Eye (tissue), 1 donor: ENCODE measurements around the gene PLXDC1.
"Not testable (repeated sequence)": the region's sequence is repeated elsewhere in the genome, so short reads cannot be mapped to it uniquely, and the experiment has no call there.

Source experiments
- DNase-seq: peaks from one replicate; pipeline ENCODE4 v3.0.0-alpha.2; 2015

The PLXDC1 gene

DNA sequence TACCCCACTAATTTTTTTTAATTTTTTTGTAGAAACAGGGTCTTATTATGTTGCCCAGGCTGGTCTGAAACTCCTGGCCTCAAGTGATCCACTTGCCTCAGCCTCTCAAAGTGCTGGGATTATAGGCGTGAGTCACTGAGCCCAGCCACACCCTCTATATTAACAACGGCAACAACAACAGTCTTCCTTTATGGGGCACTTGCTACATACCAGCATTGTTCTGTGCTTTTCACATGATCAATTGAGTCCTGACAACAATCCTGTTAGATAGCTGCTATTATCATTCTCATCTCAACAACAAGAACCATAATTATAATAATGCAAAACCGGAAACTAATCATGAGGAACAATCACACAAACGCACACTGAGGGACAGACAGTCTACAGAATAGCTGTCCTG is 27.1 kb upstream of the PLXDC1 start:
- no peak for DNase-seq

DNA sequence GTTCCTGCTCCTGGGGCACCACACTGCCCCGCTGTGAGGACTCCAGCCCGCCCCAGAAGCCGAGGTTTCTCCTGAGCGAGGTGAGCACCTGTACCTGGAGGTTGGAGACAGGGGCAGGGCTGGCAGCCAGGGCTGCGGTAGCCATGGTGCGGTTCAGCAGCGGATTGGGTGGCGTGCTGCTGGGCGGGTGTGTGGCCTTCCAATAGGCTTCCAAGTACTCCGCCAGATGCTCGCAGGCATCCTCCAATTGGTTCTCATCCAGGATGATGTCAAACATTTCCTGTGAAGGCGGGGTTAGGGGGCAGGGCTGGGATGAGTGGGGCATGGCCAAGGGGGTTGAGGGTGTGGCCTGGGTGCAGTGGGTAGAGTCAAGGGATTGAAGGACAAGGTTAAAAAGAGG is 25.8 kb upstream of the PLXDC1 start:
- DNase-seq: no peak

DNA sequence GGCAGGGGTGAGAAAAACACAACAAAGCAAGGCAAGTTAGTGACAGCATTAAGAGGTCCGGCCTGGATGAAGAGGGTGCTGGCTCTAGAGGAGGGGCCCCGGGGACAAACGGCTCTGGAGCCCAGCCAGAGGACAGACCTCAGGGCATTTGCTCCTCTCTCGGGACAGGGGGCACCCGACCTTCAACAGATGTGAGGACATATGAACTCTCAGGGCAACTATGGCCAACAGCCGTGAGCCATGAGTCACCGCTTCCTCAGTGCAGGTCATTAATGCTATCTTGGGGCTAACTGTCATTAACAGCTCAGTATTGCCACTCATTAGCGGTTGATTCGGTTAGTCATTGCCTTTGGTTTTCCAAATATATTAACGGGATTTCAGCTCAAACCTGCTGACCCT is 24.3 kb upstream of the PLXDC1 start:
- no peak for DNase-seq

DNA sequence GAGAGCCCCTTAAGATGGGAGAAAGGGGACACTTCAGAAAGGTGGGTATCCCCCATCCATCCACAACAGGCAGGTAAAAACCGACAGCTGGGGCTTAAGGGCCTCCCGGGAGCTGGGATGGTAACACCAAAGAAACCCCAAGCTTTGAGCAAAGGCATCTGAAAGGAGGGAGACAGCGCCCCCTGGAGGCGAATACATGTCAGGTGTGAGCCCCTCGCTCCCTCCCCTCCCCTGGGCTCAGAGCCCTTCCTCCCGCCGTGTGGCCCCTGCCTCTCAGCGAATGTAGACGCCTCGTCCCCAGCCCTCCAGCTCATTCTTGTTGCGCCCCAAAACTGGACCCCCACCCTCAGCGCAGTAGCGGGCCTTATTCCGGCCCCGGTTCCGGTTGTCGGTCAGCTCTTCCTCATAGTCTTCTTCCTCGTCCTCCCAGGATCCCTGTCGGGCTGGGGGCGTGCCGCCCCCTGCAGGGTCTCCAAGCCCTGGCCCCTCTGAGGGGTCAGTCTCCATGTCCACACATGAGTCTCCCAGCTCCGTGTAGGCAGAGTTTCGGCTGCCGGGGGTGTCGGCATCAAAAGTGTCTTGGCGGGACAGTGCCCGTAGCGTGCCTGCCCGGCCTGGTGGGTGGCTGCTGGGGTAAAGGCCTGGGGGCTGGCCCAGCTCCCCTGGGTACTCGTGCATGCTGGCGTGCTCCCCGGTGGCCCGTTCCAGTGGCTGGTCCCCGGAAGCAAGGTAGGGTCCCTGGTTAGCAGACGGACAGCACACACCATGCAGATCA is 23.7 kb upstream of the PLXDC1 start:
- peak; percentile 93 for DNase-seq

DNA sequence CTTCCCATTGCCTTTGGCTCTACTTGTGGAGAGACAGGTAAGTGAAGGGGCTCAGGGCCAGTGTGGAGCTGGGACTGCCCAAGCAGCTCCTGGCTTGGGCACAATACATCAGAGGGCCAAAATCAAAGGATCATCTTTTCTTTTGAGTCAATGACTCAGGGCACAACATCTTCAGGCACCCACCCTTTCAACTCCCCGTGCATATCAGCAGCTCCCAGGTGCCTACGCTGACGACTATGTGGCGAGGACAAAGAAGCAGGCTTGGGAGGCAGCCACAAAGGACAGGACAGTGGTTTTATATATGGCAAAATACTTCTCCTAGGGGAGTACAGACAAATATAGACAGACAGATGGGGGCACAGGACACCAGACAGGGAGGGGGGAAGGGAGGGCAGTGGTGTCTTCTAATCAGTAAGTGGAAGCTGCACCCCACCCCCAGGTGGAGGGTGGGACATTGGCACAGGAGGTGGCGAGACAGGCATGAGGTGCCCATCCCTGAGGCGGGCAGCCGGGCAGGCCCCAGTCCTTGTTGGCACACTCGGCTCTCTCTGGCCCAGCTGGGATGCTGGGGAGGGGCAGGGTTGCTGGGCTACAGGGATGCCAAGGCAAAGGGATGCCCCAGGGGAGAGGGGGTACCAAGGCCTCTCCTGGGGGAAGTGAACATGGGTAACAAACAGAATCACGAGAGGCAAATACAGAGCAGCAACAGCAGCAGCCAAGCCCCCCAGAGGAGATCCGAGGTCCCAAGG is 22.3 kb upstream of the PLXDC1 start:
- no peak for DNase-seq

DNA sequence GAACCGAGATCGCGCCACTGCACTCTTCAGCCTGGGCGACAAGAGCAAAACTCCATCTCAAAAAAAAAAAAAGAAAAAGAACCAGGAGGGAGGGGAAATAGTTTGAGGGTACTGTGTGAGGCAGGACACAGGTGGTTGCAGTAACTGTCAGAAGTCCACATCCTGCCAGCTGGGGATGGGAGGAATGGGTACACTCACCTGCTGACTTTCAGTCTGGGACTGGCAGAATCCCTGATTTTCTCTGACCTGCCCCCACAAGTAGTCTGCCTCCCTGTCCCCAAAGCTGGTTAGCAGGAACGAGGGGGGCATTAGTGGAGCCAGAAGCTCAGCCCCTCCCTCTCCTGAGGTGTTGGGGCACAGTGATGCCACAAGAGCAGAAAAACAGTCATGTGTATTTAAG is 21.6 kb upstream of the PLXDC1 start:
- no peak for DNase-seq

DNA sequence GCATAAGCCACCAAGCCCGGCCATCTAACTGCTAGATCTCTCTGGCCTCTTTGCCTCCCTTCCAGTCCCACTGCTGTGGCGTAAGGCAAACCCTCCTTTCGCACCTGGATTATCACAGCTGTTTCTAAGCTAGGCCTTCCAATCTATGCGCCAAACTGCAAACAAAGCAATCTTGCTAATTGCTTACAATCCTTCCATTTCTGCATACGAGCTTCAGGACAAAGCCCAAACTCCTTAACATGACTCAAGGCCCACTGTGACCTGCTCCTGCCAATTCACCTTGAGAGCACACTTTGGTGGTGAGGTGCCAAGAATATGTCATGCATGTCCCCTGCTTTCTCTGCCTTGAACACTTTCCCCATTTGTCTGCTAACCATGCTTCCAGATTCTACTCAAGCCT is 20.5 kb upstream of the PLXDC1 start:
- no peak for DNase-seq

DNA sequence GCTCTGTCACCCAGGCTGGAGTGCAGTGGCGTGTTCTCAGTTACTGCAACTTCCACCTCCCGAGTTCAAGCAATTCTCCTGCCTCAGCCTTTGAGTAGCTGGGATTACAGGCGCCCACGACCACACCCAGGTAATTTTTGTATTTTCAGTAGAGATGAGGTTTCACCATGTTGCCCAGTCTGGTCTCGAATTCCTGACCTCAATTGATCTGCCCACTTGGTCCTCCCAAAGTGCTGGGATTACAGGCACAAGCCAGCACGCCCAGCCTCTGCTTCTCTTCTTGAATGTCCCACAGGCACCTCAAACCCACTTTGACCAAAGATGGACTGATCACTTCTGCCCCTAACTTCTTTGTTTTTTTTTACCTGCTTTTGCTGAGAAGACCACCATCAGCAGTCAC is 19.1 kb upstream of the PLXDC1 start:
- no peak for DNase-seq

DNA sequence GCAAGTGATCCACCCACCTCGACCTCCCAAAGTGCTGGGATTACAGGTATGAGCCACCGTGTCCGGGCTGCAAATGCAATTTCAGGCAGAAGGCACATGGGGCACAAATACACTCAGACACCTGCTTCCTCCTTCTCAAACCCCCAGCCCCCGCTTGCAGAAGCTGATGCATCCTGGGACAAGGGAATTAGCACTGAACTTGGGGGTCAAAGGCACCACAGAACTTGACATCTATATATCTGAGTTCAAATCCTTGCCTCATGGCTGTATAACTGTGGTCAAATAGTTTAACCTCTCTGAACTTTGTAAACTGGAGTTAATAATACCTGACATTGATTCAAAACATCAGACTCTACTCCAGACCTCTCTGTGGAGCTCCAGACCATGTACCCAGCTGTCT is 18.7 kb upstream of the PLXDC1 start:
- no peak for DNase-seq

DNA sequence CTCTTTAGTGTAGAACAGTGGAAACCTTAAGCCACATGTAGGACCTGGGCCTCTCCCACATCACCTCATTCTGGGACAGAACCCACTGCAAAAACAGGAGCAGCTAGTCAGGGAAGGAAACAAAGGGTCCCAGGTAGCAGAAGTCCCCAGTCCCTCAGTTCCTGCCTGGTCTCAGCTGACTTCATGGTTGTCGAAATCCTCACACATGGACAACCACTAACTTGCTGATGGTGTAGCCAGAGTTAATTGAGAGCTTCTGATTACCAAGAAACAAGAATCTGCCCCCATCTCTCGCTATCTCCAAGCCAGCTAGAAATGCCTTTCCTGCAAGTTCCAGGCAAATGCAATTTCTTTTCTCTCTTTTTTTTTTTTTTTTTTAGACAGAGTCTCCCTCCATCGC is 18.1 kb upstream of the PLXDC1 start:
- no peak for DNase-seq

DNA sequence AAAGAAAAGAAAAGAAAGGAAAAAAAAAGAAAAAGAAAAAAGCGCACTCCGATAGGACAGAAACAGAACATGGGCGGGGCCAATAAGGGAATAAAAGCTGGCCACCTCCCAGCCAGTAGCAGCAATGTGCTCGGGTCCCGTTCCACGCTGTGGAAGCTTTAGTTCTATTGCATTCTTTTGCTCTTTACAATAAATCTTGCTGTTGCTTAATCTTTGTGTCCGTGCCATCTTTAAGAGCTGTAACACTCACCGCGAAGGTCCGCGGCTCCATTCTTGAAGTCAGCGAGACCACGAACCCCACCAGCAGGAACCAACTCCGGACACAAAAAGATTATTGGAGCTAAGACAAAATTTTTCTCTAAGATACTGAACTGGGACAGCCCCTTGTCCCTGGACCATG is 17.7 kb upstream of the PLXDC1 start:
- no peak for DNase-seq

DNA sequence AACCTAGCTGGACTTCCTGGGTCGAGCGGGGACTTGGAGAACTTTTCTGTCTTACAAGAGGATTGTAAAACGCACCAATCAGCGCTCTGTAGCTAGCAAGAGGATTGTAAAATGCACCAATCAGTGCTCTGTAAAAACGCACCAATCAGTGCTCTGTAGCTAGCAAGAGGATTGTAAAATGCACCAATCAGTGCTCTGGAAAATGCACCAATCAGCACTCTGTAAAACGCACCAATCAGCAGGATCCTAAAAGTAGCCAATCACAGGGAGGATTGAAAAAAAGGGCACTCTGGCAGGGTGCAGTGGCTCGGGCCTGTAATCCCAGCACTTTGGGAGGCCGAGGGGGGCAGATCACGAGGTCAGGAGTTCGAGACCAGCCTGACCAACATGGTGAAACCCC is 17.1 kb upstream of the PLXDC1 start:
- not testable (repeated sequence) for DNase-seq

DNA sequence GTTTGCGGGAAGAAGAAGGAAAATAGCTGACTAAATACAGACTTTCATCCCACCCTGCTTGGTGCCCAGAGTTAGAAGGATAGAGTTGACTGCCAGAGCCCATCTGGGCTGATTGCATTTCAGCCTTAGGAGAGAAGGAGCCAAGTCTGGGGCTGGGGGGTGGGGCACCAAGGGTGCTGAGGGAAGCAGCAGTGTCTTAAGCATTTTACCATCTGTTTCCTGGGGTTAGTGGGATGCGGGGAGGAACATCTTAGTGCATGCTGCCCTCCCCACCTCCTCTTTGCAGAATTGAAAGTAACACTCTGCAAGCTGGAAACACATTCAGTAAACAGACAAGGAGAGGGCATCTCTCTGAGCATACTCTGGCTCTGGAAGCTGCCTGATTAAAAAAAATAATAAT is 16.0 kb upstream of the PLXDC1 start:
- DNase-seq: no peak

DNA sequence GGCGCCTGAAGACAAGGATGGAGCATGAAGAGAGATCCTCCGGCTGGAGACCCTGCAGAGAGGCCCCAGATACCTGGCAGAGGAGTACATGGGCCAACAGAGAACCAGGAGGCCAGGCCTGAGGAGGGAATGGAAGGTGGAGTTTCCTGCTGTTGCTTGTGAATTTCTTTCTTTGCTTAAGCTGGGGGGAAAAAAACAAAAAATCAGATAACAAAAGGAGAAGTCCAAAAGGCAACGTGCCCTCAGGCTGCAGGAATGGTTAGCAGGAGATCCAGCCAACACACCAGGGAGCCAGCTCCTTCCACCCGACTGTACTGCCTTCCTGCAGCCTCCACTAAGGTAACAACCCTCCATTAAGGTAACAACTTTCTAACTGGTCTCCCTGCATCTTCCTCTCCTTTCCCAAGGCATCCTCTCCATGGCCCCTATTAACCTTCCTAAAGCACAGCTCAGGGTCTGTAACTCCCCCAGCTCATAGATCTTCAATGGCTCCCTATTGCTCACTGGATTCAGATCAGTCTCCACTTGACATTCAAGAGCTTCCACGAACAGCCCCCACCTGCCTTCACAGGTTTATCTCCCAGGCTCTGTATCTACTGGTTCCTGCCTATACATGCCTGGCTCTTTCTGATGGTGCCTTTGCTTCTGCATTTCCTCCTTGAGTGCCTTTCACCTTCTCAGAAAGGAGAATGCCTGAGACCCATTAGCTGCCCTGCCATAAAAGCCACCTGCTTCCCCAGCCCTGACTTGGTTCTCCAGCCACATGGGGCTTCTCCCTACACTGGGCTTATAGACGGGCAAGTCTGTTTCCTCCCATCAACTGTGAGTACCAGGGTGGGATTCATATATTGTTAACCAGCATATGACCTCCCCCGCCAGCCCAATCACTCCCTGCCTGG is 15.2 kb upstream of the PLXDC1 start:
- DNase-seq: peak; percentile 30

DNA sequence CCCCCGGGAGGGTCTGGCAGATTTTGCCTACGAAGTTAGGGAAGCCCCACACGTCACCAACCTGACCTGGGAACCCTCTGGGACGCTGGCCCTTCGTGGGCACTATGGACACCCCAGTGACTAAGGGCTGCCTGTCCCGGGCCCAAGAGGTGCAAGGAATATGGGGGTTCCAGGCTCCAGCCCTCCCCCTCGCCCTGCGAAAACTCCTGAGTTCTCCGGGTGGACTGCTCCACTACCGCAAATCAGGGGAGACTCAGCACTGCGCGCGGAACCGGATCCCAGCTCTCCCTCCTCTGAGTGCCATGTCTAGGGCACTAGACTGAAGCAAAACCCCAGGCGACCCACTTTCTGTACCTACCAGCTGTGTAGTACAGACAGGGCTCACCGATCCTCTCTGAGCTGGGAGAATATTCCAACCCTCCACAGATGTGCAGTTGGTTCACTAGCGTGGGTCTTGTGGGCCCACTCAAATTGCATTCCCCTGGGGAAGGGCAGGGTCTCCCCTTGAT is 14.5 kb upstream of the PLXDC1 start, which contains the start of gene ARL5C:
Gene ARL5C (minus strand): TSS at position 321 of the 509 bp plus-strand sequence. CDS start 401 bp downstream, outside the sequence.
- no peak for DNase-seq

DNA sequence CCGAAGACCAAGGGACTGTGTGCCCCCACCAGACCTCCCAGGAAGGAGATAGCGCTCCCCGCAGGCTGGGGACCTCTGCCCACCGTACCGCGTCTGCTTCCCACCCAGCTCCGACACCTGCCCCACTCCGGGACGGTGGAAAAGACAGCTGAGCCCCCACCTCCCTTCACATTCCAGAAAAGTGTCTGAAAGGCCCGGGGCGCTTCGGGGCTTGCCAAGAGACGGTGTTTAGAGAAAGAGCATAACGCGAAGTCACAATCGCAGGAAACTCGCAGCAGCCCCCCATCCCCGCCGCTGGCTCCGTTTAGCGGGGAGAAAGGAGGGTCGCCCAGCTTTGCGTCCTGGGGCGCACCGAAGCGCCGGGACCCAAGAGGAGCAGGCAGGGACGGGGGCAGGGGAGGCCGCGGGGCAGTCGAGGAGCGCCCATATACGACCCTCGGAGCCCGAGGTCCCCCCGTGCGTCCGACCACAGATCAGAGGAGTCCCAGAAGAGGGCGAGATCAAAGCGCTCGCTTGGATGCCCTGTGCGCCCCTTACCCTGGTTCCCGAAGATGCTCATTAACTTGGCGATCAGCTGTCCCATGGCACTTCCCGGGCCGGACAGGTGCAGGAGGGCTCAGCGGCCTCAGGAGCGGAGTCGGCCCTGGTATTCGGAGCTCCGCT is 13.9 kb upstream of the PLXDC1 start:
- no peak for DNase-seq

DNA sequence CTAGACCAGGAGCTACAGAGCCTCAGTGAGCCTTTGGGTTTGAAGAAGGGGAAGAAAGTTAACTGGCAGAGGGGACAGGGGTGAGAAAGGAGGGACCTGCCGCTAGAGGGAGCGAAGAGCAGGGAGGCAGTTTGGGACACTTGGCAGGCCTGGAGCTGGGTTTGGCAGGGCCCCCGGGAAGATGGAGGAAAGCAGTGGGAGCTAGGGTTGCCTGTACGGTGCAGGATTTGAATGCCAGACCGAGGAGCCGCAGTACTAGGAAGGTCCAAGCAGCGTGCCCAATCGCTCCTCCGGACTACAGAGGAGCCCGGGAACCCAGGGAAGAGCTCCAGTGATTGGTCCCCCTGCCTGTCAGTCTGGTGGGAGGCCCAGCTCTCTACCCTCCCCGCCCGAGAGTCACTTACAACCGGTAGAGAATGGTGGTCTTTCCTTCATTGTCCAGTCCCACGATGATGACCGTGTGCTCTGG is 13.3 kb upstream of the PLXDC1 start:
- DNase-seq: peak; percentile 95

DNA sequence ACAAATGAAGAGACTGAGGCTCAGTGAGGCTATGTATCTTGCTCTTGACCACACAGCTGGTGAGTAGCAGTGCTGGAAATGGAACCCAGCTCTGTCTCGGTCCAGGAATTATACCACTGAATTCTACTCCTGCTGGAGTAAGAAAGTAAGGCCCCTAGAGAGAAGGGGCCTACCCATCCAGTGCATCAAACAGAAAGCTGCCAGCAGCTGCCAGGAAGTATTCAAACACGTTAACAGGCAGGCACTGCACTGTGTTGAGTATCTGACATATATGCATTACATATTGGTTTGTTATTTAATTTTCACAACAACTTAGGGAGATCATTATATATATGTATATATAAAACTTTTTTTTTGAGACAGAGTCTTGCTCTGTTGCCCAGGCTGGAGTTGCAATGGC is 10.5 kb upstream of the PLXDC1 start:
- no peak for DNase-seq

DNA sequence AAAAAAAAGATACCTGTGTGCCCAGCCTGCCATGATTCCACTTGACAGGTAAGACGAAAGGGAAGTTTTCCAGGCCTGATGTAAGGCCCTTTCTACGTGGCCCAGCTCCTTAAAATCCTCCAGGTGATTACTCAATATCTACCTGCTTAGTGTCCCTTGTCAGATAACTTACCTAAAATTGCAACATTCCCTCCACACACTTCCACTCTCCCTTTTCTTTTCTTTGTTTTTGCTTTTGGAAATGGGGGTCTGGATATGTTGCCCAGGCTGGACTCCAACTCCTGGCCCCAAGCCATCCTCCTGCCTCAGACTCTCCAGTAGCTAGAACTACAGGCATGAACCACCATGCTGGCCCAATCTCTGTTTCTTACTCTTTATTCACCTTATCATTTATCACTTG is 7.2 kb upstream of the PLXDC1 start:
- DNase-seq: no peak

DNA sequence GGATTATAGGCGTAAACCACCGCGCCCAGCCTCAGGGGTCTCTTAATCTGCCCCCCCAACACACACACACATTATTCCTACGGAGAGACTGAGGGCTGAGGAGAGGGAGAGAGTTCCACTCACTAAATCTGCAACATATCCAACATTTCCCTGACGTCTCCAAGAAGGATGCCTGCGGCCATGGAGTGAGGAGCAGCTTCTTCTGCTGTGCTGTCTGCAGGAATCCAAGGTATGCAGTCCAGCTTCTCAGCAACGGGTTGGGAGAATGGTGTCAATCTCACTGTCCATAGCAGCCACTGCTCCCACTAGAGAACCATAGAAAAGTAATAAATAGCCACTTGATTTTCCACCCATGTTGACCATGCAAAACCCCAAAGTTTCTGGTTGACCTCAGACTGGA is 5.1 kb upstream of the PLXDC1 start:
- DNase-seq: no peak

DNA sequence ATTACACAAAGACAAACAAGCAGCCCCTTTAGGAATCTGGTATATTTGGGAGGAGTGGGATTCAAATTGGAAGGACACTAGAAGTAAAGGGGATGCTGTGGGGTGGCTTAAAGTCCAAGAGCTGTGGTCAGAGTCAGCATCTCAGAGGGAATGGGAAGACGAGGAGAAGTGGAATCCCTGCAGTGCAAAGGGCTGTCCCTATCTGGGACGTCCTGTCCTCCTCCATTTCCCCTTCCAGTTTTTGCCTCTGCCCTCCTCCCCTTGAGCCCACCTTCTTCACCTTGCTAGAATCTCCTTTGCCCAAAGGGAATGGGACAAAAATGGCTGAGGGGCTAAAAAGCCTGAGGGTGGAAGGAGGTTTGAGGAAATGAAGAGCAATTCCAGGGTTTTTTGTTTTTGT is 4.2 kb upstream of the PLXDC1 start:
- DNase-seq: no peak

DNA sequence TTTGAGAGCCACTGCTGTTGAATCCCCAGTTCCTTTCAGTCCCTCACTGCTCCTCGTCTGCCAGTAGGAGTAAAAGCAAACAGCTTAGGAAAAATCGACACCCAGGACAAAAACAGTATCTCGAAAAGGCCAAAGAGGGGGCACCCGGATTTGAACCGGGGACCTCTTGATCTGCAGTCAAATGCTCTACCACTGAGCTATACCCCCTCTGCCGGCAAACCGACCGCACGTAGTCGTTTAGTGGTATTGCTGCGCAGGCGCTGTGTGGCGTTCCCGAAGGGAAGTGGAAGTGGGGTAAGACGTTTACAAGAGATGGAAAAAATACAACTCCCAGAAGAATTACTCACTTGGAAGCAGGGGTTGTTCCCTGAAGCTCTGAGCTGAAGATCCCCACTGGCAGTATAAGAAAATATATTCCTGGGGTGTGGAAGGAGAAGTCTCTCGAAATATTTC is 2.2 kb upstream of the PLXDC1 start:
- peak; percentile 99 for DNase-seq
